HG03432 (cell line): Measurements from ENCODE around the gene PDIK1L.

ENCODE experiments used
- ATAC-seq: cut with Tn5 transposase; IDR thresholded peaks from one replicate; pipeline ENCODE4 v1.9.1; 2021; ENCODE audit warnings: mild to moderate bottlenecking, moderate library complexity; ENCODE audit not compliant: unreplicated experiment

The PDIK1L gene

DNA sequence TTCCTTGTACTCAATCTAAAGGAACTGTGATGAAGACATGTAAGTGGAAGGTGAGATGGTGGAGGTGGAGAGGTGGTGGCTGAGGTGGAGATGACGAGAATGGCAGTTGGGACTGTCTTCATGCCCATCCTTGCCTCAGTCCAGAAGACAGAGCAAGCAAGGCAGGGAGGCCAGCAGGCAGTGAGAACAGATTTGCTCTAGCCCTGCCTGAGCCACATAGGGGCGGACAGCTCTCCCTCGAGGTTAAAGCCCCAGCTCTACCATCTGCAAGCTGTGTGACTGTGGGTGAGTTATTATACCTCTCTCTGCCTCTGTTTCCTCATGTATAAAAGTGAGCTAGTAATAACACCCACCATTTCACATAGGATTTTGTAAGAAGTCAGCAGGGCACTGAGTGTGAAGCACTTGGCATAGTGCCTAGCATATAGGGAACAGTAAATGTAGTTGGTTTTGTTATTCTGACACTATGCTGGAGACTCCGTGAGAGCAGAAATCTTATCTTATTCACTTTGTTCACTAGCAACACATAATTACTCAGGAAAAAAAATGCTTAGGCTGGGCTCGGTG, 42.4 kb downstream of the PDIK1L start:
- no peak for ATAC-seq

DNA sequence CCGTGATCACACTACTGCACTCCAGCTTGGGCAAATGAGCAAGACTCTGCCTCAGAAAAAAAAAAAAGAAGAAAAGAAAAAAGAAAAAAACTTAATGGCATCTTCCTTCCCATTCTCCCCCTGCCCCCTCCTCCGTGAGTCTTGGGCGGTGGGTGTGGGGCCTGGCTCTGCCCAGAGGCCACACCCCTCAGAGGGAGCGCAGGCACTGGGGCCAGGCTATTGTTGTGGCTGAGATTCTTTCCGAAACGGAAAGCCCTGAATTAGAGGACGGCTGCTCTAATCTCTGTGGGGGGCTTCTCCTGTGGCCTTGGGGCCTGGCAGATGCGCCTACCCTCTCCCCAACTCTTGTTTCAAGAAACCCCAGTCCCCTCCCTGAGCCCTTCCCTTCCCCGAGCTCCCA, 43.1 kb downstream of the PDIK1L start:
- ATAC-seq: no peak

GRCh38 chr1:26155370-26156284, 44.0 kb downstream of the PDIK1L start:
- ATAC-seq: no peak

GRCh38 chr1:26156285-26157038, 44.8 kb downstream of the PDIK1L start:
- ATAC-seq: no peak

GRCh38 chr1:26158271-26158907, 46.8 kb downstream of the PDIK1L start:
- ATAC-seq: no peak

DNA sequence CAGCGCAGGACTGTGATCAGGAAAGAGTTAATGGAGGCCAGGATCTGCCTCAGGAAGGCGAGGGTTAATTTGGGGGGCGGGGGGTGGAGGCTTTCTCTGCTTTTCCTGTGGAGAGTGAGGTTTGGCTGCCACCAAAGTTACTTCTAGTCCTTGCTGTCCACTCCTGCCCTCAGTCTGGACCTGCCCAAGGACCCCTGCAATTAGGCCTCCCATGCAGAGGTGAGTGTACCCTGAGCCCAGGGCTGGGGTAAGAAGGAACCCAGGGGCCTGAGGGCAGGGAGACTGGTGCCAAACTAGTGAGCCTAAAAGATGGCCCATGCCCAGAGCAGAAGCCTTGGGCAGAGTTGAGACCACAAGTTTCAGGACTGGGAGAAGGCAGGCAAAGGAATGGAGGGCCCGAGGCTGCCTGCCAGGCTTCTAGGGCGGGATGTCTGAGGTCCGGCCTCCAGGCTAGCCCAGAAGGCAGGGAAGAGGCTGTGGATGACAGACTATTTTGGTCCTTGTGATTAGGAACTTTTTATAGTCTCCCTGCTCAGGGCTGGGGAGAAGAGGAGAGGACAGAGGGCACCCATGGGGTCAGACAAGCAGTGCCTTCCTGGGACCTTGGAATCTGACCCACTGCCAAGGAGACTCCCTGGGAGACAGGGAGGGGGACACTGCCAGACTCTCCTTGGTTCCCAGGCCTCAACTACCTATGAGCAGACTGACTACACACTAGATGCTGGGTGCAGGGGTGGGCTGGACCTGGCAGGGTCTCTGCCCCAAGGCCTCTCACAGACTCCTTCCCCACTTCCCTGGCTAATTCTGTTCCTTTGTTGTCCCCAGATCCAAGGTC, 47.5 kb downstream of the PDIK1L start, which contains the start of gene FAM110D:
TSS of gene FAM110D (plus strand) at position 172 of the 835 bp plus-strand sequence. CDS start 2,213 bp downstream, outside the sequence.
- no peak for ATAC-seq

- no peak for ATAC-seq
These were observed 48.1 kb downstream of the PDIK1L start for GRCh38 chr1:26159743-26160039.

DNA sequence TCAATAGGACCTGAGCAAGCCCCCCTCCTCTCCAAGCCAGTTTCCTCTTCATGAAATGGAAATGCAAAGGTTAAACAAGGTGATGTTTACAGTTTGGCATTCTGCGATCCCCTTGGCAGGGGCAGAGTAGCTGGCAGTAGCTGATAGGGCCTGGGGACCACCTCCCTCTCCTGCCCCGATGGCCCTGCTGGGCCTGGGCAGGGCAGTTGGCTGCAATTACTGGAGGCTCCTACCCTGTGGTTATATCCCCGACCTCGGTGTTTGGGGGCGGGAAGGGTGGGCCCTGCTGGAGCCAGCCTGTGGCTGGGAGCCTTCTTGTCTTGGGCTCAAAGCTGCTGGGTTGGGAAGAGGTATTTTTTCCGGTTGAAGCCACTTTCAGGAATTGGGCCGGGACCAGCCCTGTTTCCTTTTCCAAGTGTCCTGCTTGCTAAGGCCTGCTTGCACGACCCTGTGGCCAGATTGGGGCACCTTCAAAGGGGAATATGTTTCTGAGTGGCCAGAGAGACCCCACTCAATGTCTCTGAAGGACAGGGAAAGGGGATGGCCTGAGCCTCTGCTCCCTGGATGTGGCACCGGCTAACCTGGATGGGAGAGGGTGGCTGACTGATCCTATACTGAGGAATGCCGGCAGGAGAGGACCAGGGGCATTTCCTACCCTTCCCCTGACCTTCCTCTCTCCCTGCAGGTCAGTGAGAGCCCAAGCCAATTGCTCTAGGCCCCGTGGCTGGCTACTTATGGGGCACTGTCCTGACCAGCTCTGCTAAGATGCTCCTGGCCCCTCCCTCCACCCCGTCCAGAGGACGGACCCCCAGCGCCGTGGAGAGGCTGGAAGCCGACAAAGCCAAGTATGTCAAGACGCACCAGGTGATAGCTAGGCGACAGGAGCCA, 49.1 kb downstream of the PDIK1L start:
- no peak for ATAC-seq

GRCh38 chr1:26161415-26162219, 50.0 kb downstream of the PDIK1L start:
- ATAC-seq: no peak

GRCh38 chr1:26162220-26162709, 50.6 kb downstream of the PDIK1L start:
- no peak for ATAC-seq

GRCh38 chr1:26163684-26164035, 52.0 kb downstream of the PDIK1L start:
- ATAC-seq: no peak

DNA sequence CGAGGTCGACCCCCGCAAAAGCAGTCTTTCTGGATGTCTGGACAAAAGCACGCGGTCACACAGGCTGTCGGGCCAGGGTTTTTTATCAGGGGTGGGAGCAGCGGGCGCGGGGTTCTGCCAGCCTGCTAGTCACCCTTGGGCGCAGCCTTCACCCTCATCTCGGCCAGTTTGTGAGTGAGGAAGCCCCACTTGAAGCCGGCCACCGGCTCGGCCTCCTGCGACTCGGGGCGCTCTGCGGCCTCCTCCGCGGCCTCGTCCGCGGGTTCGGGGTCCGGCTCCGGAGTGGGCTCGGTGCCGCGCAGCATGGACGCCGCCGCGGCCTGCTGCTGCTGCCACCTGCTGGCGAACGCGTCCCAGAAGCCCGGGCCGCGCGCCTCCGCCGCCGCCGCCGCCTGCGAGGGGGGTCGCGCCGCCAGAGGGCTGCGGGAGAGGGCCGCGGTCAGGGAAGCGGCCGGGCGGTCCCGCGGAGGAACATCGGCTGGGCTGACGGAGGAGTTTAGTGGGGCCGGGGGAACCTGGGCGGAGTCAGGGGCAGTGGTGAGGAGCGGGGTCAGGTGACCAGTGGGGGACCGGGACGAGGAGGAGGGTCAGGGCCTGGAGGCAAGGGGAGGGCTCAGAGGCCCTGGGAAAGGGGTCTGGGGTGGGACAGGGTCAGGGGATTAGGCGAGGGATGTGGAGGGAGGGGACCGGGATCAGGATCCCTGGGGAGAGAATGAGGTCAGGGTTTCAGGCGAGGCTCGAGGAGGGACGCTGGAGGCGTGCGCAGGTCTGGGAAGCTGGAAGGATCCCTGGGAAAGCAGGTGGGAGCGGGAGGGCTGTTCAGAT, 52.6 kb downstream of the PDIK1L start:
- no peak for ATAC-seq

GRCh38 chr1:26164861-26165842, 53.5 kb downstream of the PDIK1L start:
- no peak for ATAC-seq

DNA sequence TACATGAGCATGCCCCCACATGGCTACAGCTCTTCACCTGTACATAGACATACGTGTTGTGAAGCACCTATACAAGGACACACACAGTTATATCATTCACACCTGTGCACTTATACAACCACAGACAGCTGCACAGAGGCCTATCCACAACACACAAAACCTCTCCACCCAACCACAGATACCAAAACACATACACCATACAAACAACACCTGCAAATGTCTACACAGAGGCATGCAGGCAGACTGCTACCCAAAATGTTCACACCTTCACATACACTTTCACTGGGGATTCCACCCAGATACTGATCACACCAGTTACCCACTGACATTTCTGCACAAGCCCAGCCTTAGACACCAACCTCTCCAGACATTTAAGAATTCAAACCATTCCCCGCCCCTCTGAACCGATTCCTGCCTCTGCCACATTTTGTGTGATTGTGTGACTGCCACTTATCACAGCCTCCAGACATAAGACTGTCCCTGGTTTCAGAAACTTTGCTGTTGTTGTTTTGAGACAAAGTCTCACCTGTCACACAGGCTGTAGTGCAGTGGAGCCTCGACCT, 55.2 kb downstream of the PDIK1L start:
- no peak for ATAC-seq

DNA sequence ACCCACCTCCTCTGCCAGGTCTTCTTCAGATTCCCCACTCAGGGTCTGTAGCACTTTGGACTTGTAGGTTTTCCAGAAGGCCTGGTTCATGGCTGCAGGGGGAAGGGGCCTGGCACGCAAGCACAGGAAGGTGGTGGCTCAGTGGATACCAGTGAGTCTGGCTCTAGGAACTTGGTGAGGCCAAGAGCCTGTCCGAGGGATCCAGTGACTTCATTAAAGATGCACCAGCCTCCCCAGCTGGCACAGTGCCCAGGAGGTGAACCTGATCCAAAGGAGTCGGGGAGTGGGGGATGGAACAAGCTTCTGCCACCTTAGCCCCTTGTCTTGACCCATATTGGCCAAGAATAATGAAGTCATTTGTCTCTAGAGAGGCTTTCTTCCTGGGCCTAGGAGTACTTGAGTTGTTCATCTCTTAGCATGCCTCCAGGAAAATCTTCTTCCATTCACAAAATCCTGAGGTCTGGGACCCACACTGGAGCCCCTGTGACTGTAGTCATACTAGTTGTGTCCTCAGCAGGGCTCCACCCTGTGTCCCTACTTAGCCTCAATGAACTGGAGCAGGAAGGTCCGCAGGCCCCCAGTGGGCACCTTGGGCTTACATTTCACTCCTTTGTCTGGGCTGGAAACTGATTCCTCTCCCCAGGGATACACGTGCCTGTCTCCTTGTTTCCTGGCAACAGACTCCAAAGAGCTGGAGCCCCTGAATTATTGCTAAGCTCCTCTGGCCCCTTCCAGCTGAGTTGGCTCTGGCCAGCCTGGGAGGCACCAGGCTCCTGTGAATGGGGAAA, 57.0 kb downstream of the PDIK1L start, which contains the start of gene C1orf232:
TSS of gene C1orf232 (minus strand) at position 554 of the 788 bp plus-strand sequence. CDS start at position 90, 464 bp downstream.
- ATAC-seq: no peak
